ENCODE data around the gene CPLX3.

The CPLX3 gene, protein sequence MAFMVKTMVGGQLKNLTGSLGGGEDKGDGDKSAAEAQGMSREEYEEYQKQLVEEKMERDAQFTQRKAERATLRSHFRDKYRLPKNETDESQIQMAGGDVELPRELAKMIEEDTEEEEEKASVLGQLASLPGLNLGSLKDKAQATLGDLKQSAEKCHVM

DNA sequence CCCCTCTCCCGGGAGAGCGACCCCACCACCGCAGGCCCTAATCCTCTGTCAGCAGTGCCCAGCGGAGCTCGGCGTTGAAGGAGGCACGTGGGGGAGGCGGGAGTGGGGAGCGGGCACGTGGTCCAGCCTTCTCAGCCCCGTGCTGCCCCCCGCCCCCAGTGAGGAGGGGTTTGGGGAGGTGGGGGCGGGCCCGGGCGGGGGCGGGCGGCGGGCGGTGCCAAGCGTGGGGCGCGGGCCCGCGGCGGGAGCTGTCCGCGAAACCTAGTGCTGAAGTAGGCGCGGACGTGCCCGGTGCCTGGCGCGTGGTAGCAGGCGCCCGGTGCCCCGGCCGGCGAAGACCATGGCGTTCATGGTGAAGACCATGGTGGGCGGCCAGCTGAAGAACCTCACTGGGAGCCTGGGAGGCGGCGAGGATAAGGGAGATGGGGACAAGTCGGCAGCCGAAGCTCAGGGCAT, at the start of gene CPLX3:
Gene CPLX3, plus strand, starts transcription at position 264 of the 456 bp plus-strand sequence. Its CDS starts 77 bp downstream, at position 341.
- TF ChIP-seq, protein P1, sequence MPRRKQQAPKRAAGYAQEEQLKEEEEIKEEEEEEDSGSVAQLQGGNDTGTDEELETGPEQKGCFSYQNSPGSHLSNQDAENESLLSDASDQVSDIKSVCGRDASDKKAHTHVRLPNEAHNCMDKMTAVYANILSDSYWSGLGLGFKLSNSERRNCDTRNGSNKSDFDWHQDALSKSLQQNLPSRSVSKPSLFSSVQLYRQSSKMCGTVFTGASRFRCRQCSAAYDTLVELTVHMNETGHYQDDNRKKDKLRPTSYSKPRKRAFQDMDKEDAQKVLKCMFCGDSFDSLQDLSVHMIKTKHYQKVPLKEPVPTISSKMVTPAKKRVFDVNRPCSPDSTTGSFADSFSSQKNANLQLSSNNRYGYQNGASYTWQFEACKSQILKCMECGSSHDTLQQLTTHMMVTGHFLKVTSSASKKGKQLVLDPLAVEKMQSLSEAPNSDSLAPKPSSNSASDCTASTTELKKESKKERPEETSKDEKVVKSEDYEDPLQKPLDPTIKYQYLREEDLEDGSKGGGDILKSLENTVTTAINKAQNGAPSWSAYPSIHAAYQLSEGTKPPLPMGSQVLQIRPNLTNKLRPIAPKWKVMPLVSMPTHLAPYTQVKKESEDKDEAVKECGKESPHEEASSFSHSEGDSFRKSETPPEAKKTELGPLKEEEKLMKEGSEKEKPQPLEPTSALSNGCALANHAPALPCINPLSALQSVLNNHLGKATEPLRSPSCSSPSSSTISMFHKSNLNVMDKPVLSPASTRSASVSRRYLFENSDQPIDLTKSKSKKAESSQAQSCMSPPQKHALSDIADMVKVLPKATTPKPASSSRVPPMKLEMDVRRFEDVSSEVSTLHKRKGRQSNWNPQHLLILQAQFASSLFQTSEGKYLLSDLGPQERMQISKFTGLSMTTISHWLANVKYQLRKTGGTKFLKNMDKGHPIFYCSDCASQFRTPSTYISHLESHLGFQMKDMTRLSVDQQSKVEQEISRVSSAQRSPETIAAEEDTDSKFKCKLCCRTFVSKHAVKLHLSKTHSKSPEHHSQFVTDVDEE (CRISPR knock-in tag; IDR thresholded peaks at IDR 0.05) = no peak
- no peak for TF ChIP-seq ZFP30 (CRISPR knock-in tag; IDR thresholded peaks at IDR 0.05)
- no peak for TF ChIP-seq GLIS3 (CRISPR knock-in tag; IDR thresholded peaks at IDR 0.05)
- TF ChIP-seq BACH2 (CRISPR knock-in tag; IDR thresholded peaks at IDR 0.05; ENCODE audit: borderline replicate concordance) = no peak
- no peak for TF ChIP-seq ZNF8 (CRISPR knock-in tag; IDR thresholded peaks at IDR 0.05)
- TF ChIP-seq ZC3H10 (CRISPR knock-in tag; IDR thresholded peaks at IDR 0.05) = no peak
- TF ChIP-seq ZNF565 (CRISPR knock-in tag; conservative IDR thresholded peaks at IDR 0.05; ENCODE audit: low read depth) = no peak
- no peak for TF ChIP-seq PPARA (CRISPR knock-in tag; IDR thresholded peaks at IDR 0.05; ENCODE audit: borderline replicate concordance)
- TF ChIP-seq ZNF70 (CRISPR knock-in tag; IDR thresholded peaks at IDR 0.05) = no peak
- TF ChIP-seq, protein P2, sequence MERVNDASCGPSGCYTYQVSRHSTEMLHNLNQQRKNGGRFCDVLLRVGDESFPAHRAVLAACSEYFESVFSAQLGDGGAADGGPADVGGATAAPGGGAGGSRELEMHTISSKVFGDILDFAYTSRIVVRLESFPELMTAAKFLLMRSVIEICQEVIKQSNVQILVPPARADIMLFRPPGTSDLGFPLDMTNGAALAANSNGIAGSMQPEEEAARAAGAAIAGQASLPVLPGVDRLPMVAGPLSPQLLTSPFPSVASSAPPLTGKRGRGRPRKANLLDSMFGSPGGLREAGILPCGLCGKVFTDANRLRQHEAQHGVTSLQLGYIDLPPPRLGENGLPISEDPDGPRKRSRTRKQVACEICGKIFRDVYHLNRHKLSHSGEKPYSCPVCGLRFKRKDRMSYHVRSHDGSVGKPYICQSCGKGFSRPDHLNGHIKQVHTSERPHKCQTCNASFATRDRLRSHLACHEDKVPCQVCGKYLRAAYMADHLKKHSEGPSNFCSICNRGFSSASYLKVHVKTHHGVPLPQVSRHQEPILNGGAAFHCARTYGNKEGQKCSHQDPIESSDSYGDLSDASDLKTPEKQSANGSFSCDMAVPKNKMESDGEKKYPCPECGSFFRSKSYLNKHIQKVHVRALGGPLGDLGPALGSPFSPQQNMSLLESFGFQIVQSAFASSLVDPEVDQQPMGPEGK (CRISPR knock-in tag; IDR thresholded peaks at IDR 0.05; ENCODE audit: borderline replicate concordance) = no peak
- TF ChIP-seq CSRNP3 (CRISPR knock-in tag; IDR thresholded peaks at IDR 0.05) = no peak
- no peak for TF ChIP-seq OSR1 (CRISPR knock-in tag; IDR thresholded peaks at IDR 0.05)
- no peak for TF ChIP-seq ESRRG (CRISPR knock-in tag; IDR thresholded peaks at IDR 0.05)
- TF ChIP-seq ZFP3 (CRISPR knock-in tag; IDR thresholded peaks at IDR 0.05) = no peak
- TF ChIP-seq, protein P3, sequence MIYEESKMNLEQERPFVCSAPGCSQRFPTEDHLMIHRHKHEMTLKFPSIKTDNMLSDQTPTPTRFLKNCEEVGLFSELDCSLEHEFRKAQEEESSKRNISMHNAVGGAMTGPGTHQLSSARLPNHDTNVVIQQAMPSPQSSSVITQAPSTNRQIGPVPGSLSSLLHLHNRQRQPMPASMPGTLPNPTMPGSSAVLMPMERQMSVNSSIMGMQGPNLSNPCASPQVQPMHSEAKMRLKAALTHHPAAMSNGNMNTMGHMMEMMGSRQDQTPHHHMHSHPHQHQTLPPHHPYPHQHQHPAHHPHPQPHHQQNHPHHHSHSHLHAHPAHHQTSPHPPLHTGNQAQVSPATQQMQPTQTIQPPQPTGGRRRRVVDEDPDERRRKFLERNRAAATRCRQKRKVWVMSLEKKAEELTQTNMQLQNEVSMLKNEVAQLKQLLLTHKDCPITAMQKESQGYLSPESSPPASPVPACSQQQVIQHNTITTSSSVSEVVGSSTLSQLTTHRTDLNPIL (CRISPR knock-in tag; IDR thresholded peaks at IDR 0.05; ENCODE audit: low read depth) = no peak
- no peak for TF ChIP-seq SNAI2 (CRISPR knock-in tag; IDR thresholded peaks at IDR 0.05)
- TF ChIP-seq RARB (CRISPR knock-in tag; IDR thresholded peaks at IDR 0.05) = no peak
- TF ChIP-seq ISL1 (CRISPR knock-in tag; IDR thresholded peaks at IDR 0.05) = no peak
- no peak for TF ChIP-seq CSDC2 (CRISPR knock-in tag; IDR thresholded peaks at IDR 0.05)
- no peak for TF ChIP-seq ARNTL (CRISPR knock-in tag; IDR thresholded peaks at IDR 0.05; ENCODE audit: borderline replicate concordance, low read depth)
- ATAC-seq = peak; percentile 49

GRCh38 chr15:74776821-74777768, 49.3 kb upstream of the CPLX3 start:
- ATAC-seq = no peak
- TF ChIP-seq ZNF565 (CRISPR knock-in tag; conservative IDR thresholded peaks at IDR 0.05; ENCODE audit: low read depth) (no peak), ISL1 (CRISPR knock-in tag; IDR thresholded peaks at IDR 0.05) (no peak), GLIS3 (CRISPR knock-in tag; IDR thresholded peaks at IDR 0.05) (no peak), ESRRG (CRISPR knock-in tag; IDR thresholded peaks at IDR 0.05) (no peak), RARB (CRISPR knock-in tag; IDR thresholded peaks at IDR 0.05) (no peak), ZNF70 (CRISPR knock-in tag; IDR thresholded peaks at IDR 0.05) (no peak), ZFP3 (CRISPR knock-in tag; IDR thresholded peaks at IDR 0.05) (no peak), OSR1 (CRISPR knock-in tag; IDR thresholded peaks at IDR 0.05) (no peak)
- TF ChIP-seq, protein P1 (CRISPR knock-in tag; IDR thresholded peaks at IDR 0.05) = no peak
